ENCODE measurements around the gene ZNF300.

GRCh38 chr5:150946351-150946905 lies 41.6 kb upstream of the ZNF300 start:
- TF ChIP-seq CEBPG (CRISPR knock-in tag; IDR thresholded peaks at IDR 0.05): no peak
- no peak for TF ChIP-seq ZNF253 (CRISPR knock-in tag; IDR thresholded peaks at IDR 0.05; ENCODE audit: borderline replicate concordance)
- no peak for TF ChIP-seq HINFP (CRISPR knock-in tag; IDR thresholded peaks at IDR 0.05; ENCODE audit: low read depth)
- TF ChIP-seq BCL6 (CRISPR knock-in tag; IDR thresholded peaks at IDR 0.05): no peak
- no peak for TF ChIP-seq FOSL1 (CRISPR knock-in tag; IDR thresholded peaks at IDR 0.05; ENCODE audit: borderline replicate concordance)
